Thoracic aorta (tissue), 2 donors: ENCODE data around the gene GUCA1A. TPM values are rescaled to one million over a fixed set of nuclear protein-coding genes. Genes with fewer than 3 reads are reported as not detected.
A peak's percentile ranks its signal among the peaks of the same experiment; 100 is the strongest.
"Not testable (repeated sequence)": the region's sequence is repeated elsewhere in the genome, so short reads cannot be mapped to it uniquely, and the experiment has no call there.

Experiments
- ATAC-seq: fragments of 150-250 bp; one replicate; pipeline ENCODE4 v1.8.0; 2017; ENCODE audit warnings: low read depth; ENCODE audit not compliant: insufficient number of reproducible peaks, low FRiP score
- DNase-seq: peaks from one replicate; pipeline ENCODE4 v3.0.0-alpha.2; 2020; ENCODE audit warnings: low spot score
- H3K27ac ChIP-seq, 2 donors: fragments of 200-600 bp; sonication (generic); 1 replicate in 1 of 2; 2 replicates in 1 of 2; pipeline ENCODE4 v1.5.1; 2016; ENCODE audit warnings: mild to moderate bottlenecking in 2 of 2, moderate library complexity in 2 of 2
- H3K27me3 ChIP-seq: fragments of 200-600 bp; sonication (generic); replicated peaks from 2 replicates; pipeline ENCODE4 v1.6.0; 2016; ENCODE audit warnings: mild to moderate bottlenecking; ENCODE audit not compliant: insufficient read depth
- H3K36me3 ChIP-seq: fragments of 200-600 bp; sonication (generic); one replicate; pipeline ENCODE4 v1.5.1; 2016
- H3K4me1 ChIP-seq, 2 donors: fragments of 200-600 bp; sonication (generic); 1 replicate in 1 of 2; 2 replicates in 1 of 2; pipeline versions ENCODE4 v1.5.1 to v1.6.0; 2016; ENCODE audit warnings: low read depth in 2 of 2, mild to moderate bottlenecking in 1 of 2; ENCODE audit not compliant: control insufficient read depth in 1 of 2
- H3K4me3 ChIP-seq: fragments of 200-600 bp; sonication (generic); 2 replicates; pipeline ENCODE4 v1.5.1; 2016; ENCODE audit warnings: mild to moderate bottlenecking
- H3K9me3 ChIP-seq: fragments of 200-600 bp; sonication (generic); 2 replicates; pipeline ENCODE4 v1.5.1; 2016
- CTCF ChIP-seq: fragments of 200-600 bp; sonication (generic); IDR thresholded peaks from one replicate; pipeline ENCODE4 v1.5.1; 2019; ENCODE audit warnings: antibody characterized with exemption
- total RNA-seq, 2 donors: library from RNA; depleted of rRNA; stranded (reverse); fragments of >200 nt; gene quantifications; one replicate each; pipeline versions ENCODE4 v1.1.0 to v1.2.3, GENCODE V29; 2016

Gene GUCA1A
- total RNA-seq, 2 donors from 2014 or later, result not detected

- no peak overlapping the region for H3K27ac ChIP-seq
- no peaks in the 10 kb centered on the region for H3K36me3 ChIP-seq
- DNase-seq (no peak), ATAC-seq (no peak)
- peak; percentile 88 for TF ChIP-seq CTCF
- no peaks in the 10 kb centered on the region for H3K9me3 ChIP-seq
- H3K4me1 ChIP-seq, result no peaks in the 10 kb centered on the region
- no peaks in the 10 kb centered on the region for H3K27me3 ChIP-seq
- no peak overlapping the region for H3K4me3 ChIP-seq
These were observed 6.6 kb upstream of the GUCA1A start for GRCh38 chr6:42166444-42167141.

- no peaks in the 10 kb centered on the region for H3K9me3 ChIP-seq
- H3K27ac ChIP-seq, result no peak overlapping the region
- ATAC-seq (no peak), DNase-seq (no peak)
- H3K27me3 ChIP-seq, result no peaks in the 10 kb centered on the region
- H3K4me3 ChIP-seq, result no peak overlapping the region
- H3K4me1 ChIP-seq, result no peaks in the 10 kb centered on the region
- no peaks in the 10 kb centered on the region for H3K36me3 ChIP-seq
- TF ChIP-seq CTCF, result no peak
These were observed 4.5 kb upstream of the GUCA1A start for GRCh38 chr6:42168650-42169049.

- ATAC-seq, H3K4me1 ChIP-seq, H3K4me3 ChIP-seq, H3K27ac ChIP-seq, H3K36me3 ChIP-seq, DNase-seq, H3K27me3 ChIP-seq, H3K9me3 ChIP-seq: not testable (repeated sequence)
These were observed 3.4 kb upstream of the GUCA1A start for GRCh38 chr6:42169780-42170179.

- no peaks in the 10 kb centered on the region for H3K27me3 ChIP-seq
- H3K27ac ChIP-seq, result no peak overlapping the region
- H3K4me1 ChIP-seq, result no peaks in the 10 kb centered on the region
- no peaks in the 10 kb centered on the region for H3K36me3 ChIP-seq
- no peak for TF ChIP-seq CTCF
- DNase-seq (no peak), ATAC-seq (no peak)
- H3K9me3 ChIP-seq, result no peaks in the 10 kb centered on the region
- H3K4me3 ChIP-seq, result no peak overlapping the region
These were observed 1.2 kb upstream of the GUCA1A start for GRCh38 chr6:42171813-42172581.

- no peak overlapping the region for H3K4me3 ChIP-seq
- no peaks in the 10 kb centered on the region for H3K27me3 ChIP-seq
- DNase-seq, result no peak
- no peak for ATAC-seq
- no peak overlapping the region for H3K27ac ChIP-seq
- H3K9me3 ChIP-seq, result no peaks in the 10 kb centered on the region
- no peaks in the 10 kb centered on the region for H3K4me1 ChIP-seq
- no peak for TF ChIP-seq CTCF
- no peaks in the 10 kb centered on the region for H3K36me3 ChIP-seq
These were observed 2.7 kb downstream of the GUCA1A start for GRCh38 chr6:42175860-42176259.
